ENCODE results near the gene IGFBP6. TPM values are rescaled to one million over a fixed set of nuclear protein-coding genes. Genes with fewer than 3 reads are reported as not detected.
"Not testable (repeated sequence)": the region's sequence is repeated elsewhere in the genome, so short reads cannot be mapped to it uniquely, and the experiment has no call there.

The IGFBP6 gene
- total RNA-seq, 2 experiments from 2014 or later = 1.8 to 3.9 TPM

GRCh38 chr12:53082637-53083175 is 14.8 kb upstream of the IGFBP6 start:
- Mint-ChIP-seq H3K36me3 (no peaks in the 10 kb centered on the region), H3K4me1 (peaks cover 24% of the 10 kb centered on the region), H3K4me3 (no peak overlapping the region), H3K27me3 (peaks cover 13% of the 10 kb centered on the region), H3K27ac (no peak overlapping the region), H3K9me3 (ENCODE audit: low read depth) (no peaks in the 10 kb centered on the region)
- no peak for ATAC-seq
- CTCF ChIA-PET = interaction anchor here (0.7 to 8.6 kb wide), 5 partner anchors 10 to 29 kb away, joined by 3 to 109 read pairs (median 9); partner anchors contain the start of genes IGFBP6 and SOAT2
- no peak for DNase-seq

GRCh38 chr12:53086361-53086760 is 11.1 kb upstream of the IGFBP6 start:
- Mint-ChIP-seq H3K9me3 (ENCODE audit: low read depth) (no peaks in the 10 kb centered on the region), H3K4me1 (peaks cover 8% of the 10 kb centered on the region)

GRCh38 chr12:53090105-53090504 is 7.4 kb upstream of the IGFBP6 start:
- Mint-ChIP-seq H3K27me3 (peaks cover 21% of the 10 kb centered on the region), H3K9me3 (ENCODE audit: low read depth) (no peaks in the 10 kb centered on the region), H3K36me3 (no peaks in the 10 kb centered on the region), H3K4me1 (peaks cover 10% of the 10 kb centered on the region), H3K4me3 (no peak overlapping the region), H3K27ac (no peak overlapping the region)
- no peak for DNase-seq
- ATAC-seq = no peak
- CTCF ChIA-PET = interaction anchor here (0.6 to 1.2 kb wide), 3 partner anchors 9 to 36 kb away, joined by 3 to 4 read pairs (median 4); no protein-coding TSS in a partner anchor

More at GRCh38 chr12:53086361-53086760, 11.1 kb upstream of the IGFBP6 start:
- DNase-seq = no peak
- Mint-ChIP-seq H3K27me3 (peaks cover 21% of the 10 kb centered on the region), H3K36me3 (no peaks in the 10 kb centered on the region), H3K27ac (no peak overlapping the region), H3K4me3 (no peak overlapping the region)
- ATAC-seq = no peak
- CTCF ChIA-PET = interaction anchor here (1.1 to 4.9 kb wide), 5 partner anchors 12 to 238 kb away, joined by 3 to 34 read pairs (median 6); partner anchors contain the start of gene IGFBP6

GRCh38 chr12:53090554-53090953 is 6.9 kb upstream of the IGFBP6 start:
- no peak overlapping the region for H3K27ac Mint-ChIP-seq
- no peaks in the 10 kb centered on the region for H3K9me3 Mint-ChIP-seq (ENCODE audit: low read depth)
- ATAC-seq (peak; percentile 27), DNase-seq (no peak)
- no peak overlapping the region for H3K4me3 Mint-ChIP-seq
- H3K27me3 Mint-ChIP-seq = peaks cover 21% of the 10 kb centered on the region
- H3K36me3 Mint-ChIP-seq = no peaks in the 10 kb centered on the region
- H3K4me1 Mint-ChIP-seq = peaks cover 10% of the 10 kb centered on the region
- CTCF ChIA-PET = interaction anchor here (0.6 to 1.2 kb wide), 4 partner anchors 9 to 813 kb away, joined by 3 to 4 read pairs (median 4); no protein-coding TSS in a partner anchor

GRCh38 chr12:53091756-53092155 is 5.7 kb upstream of the IGFBP6 start:
- H3K27me3 Mint-ChIP-seq = peaks cover 18% of the 10 kb centered on the region
- H3K4me3 Mint-ChIP-seq = no peak overlapping the region
- CTCF ChIA-PET = interaction anchor here (1.2 to 4.8 kb wide), 3 partner anchors 9 to 26 kb away, joined by 3 to 29 read pairs (median 3); partner anchors contain the start of gene SOAT2
- no peak for DNase-seq
- no peak for ATAC-seq
- H3K27ac Mint-ChIP-seq = no peak overlapping the region
- H3K36me3 Mint-ChIP-seq = no peaks in the 10 kb centered on the region
- H3K9me3 Mint-ChIP-seq (ENCODE audit: low read depth) = no peaks in the 10 kb centered on the region
- peaks cover 11% of the 10 kb centered on the region for H3K4me1 Mint-ChIP-seq

- Mint-ChIP-seq H3K36me3 (no peaks in the 10 kb centered on the region), H3K27me3 (peaks cover 5% of the 10 kb centered on the region), H3K27ac (no peak overlapping the region), H3K4me1 (peaks cover 26% of the 10 kb centered on the region), H3K4me3 (no peak overlapping the region), H3K9me3 (ENCODE audit: low read depth) (no peaks in the 10 kb centered on the region)
- ATAC-seq = no peak
- DNase-seq = no peak
- CTCF ChIA-PET = interaction anchor here (0.7 to 6.8 kb wide), 5 partner anchors 8 to 101 kb away, joined by 3 to 55 read pairs (median 5); no protein-coding TSS in a partner anchor
Measured at GRCh38 chr12:53093777-53094393, 3.6 kb upstream of the IGFBP6 start.

- Mint-ChIP-seq H3K4me3 (no peak overlapping the region), H3K27ac (no peak overlapping the region)
Measured at GRCh38 chr12:53094394-53094787, 3.1 kb upstream of the IGFBP6 start.

GRCh38 chr12:53094796-53095595 is 2.5 kb upstream of the IGFBP6 start:
- not testable (repeated sequence) for H3K27ac Mint-ChIP-seq; H3K27me3 Mint-ChIP-seq; DNase-seq; H3K36me3 Mint-ChIP-seq; H3K4me3 Mint-ChIP-seq; H3K9me3 Mint-ChIP-seq (ENCODE audit: low read depth); ATAC-seq
- peaks cover 32% of the 10 kb centered on the region for H3K4me1 Mint-ChIP-seq
- CTCF ChIA-PET = interaction anchor here (0.7 to 6.8 kb wide), 4 partner anchors 11 to 100 kb away, joined by 3 to 55 read pairs (median 17); no protein-coding TSS in a partner anchor

More at GRCh38 chr12:53094394-53094787, 3.1 kb upstream of the IGFBP6 start:
- Mint-ChIP-seq H3K4me1 (peaks cover 31% of the 10 kb centered on the region), H3K9me3 (ENCODE audit: low read depth) (no peaks in the 10 kb centered on the region), H3K36me3 (no peaks in the 10 kb centered on the region), H3K27me3 (peaks cover 4% of the 10 kb centered on the region)
- no peak for ATAC-seq
- no peak for DNase-seq
- CTCF ChIA-PET = interaction anchor here (0.7 to 6.8 kb wide), 4 partner anchors 11 to 100 kb away, joined by 3 to 55 read pairs (median 17); no protein-coding TSS in a partner anchor

GRCh38 chr12:53095596-53095895 is 1.9 kb upstream of the IGFBP6 start:
- not testable (repeated sequence) for H3K36me3 Mint-ChIP-seq, H3K27ac Mint-ChIP-seq

GRCh38 chr12:53096089-53096741 is 1.3 kb upstream of the IGFBP6 start:
- no peak overlapping the region for H3K27ac Mint-ChIP-seq
- CTCF ChIA-PET = interaction anchor here (3.3 to 6.8 kb wide), 4 partner anchors 11 to 49 kb away, joined by 29 to 55 read pairs (median 34); no protein-coding TSS in a partner anchor
- no peak for DNase-seq
- H3K4me1 Mint-ChIP-seq = peaks cover 39% of the 10 kb centered on the region
- peaks cover 4% of the 10 kb centered on the region for H3K27me3 Mint-ChIP-seq
- no peak for ATAC-seq
- no peaks in the 10 kb centered on the region for H3K9me3 Mint-ChIP-seq (ENCODE audit: low read depth)
- no peaks in the 10 kb centered on the region for H3K36me3 Mint-ChIP-seq
- peak overlapping the region; percentile 65 for H3K4me3 Mint-ChIP-seq

More at GRCh38 chr12:53095596-53095895, 1.9 kb upstream of the IGFBP6 start:
- H3K27me3 Mint-ChIP-seq; DNase-seq; H3K9me3 Mint-ChIP-seq (ENCODE audit: low read depth); ATAC-seq; H3K4me3 Mint-ChIP-seq: not testable (repeated sequence)
- H3K4me1 Mint-ChIP-seq = peaks cover 36% of the 10 kb centered on the region
- CTCF ChIA-PET = interaction anchor here (4.8 to 6.8 kb wide), 2 partner anchors 29 to 40 kb away, joined by 29 to 55 read pairs; no protein-coding TSS in a partner anchor

GRCh38 chr12:53096759-53097158 is 708 bp upstream of the IGFBP6 start:
- ATAC-seq = no peak
- CTCF ChIA-PET = interaction anchor here (3.3 to 8.0 kb wide), 5 partner anchors 12 to 50 kb away, joined by 32 to 298 read pairs (median 40); partner anchors contain the start of gene SPRYD3
- Mint-ChIP-seq H3K27me3 (peaks cover 4% of the 10 kb centered on the region), H3K4me1 (peaks cover 40% of the 10 kb centered on the region), H3K4me3 (peak overlapping the region; percentile 65), H3K36me3 (no peaks in the 10 kb centered on the region), H3K27ac (peak overlapping the region; percentile 69), H3K9me3 (ENCODE audit: low read depth) (no peaks in the 10 kb centered on the region)
- DNase-seq = no peak

GRCh38 chr12:53097207-53097563 is 282 bp upstream of the IGFBP6 start:
- Mint-ChIP-seq H3K4me1 (peaks cover 44% of the 10 kb centered on the region), H3K27ac (peak overlapping the region; percentile 69), H3K9me3 (ENCODE audit: low read depth) (no peaks in the 10 kb centered on the region), H3K4me3 (peak overlapping the region; percentile 65), H3K27me3 (peaks cover 4% of the 10 kb centered on the region), H3K36me3 (no peaks in the 10 kb centered on the region)
- ATAC-seq = no peak
- no peak for DNase-seq
- CTCF ChIA-PET = interaction anchor here (1.5 to 8.0 kb wide), 6 partner anchors 11 to 50 kb away, joined by 3 to 298 read pairs (median 38); partner anchors contain the start of gene SPRYD3

Data from activated CD8-positive, alpha-beta memory T cell treated with anti-CD3 and anti-CD28 coated beads, Interleukin-2, amount 10 ng/mL, durations not matched to agents 7 days and 5 days (primary cell).